GM19397 (cell line): ENCODE data around the gene SLC35F2.
A peak's percentile ranks its signal among the peaks of the same experiment; 100 is the strongest.

Experiments
- ATAC-seq: cut with Tn5 transposase; IDR thresholded peaks from one replicate; pipeline ENCODE4 v1.9.1; 2021; ENCODE audit warnings: mild to moderate bottlenecking, moderate library complexity; ENCODE audit not compliant: unreplicated experiment

SLC35F2 gene

DNA sequence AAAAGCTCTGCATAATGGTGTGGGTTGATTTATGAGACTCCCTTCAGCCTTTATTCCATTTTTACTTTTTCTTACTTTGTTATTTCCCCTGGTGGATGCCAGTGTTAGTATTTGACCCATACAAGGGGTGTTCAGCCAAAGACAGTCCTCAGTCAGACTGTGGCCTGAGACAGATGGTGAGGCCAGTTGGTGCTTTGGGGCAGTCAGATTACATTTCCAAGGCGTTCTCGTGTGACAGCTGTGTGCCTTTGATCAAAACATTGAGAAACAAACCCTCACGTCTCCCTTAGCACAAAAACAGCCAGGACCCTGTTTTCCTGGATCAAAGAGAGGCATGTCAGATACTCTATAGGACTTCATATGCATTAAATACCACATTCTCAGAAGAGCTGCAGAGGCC is 115.4 kb downstream of the SLC35F2 start:
- ATAC-seq: no peak

DNA sequence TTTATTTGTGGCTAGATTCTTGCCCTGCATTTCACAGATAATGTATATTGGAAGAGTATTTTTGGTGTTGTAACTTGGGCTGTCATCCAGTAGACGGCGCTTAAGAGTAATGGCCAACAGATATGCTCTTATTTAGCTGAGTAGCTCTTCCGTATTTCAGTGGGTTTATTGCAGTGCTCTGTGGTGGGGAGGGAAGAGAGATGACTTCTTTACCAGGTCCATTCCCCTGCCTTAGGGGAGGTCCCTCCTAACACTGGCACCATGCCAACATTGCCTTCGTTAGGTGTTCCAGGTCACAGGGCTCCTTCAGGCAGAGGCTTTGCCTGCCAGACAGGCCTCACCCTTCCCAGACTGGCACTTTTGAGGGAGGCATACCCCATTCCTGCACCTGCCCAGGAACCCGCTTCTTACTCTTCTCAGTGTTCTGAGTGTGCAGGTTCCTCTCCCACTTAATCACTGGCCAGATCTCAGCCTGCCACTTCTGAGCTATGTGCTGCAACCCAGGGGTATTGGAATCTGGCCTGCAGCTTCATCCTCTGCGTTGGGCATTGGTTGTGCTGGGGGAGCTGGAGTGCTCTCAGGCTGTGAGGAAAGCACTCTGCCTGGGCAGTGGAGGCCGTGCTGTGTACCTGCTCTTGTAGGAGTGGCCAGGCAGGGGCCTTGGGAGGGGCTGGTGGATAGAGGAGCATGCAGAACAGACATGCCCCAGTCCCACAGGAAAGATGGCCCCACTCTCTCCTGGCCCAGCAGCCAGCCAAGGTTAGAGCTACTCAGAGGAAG is 117.4 kb downstream of the SLC35F2 start:
- ATAC-seq: peak; percentile 72
